ENCODE results near the gene SLC22A1.

DNA sequence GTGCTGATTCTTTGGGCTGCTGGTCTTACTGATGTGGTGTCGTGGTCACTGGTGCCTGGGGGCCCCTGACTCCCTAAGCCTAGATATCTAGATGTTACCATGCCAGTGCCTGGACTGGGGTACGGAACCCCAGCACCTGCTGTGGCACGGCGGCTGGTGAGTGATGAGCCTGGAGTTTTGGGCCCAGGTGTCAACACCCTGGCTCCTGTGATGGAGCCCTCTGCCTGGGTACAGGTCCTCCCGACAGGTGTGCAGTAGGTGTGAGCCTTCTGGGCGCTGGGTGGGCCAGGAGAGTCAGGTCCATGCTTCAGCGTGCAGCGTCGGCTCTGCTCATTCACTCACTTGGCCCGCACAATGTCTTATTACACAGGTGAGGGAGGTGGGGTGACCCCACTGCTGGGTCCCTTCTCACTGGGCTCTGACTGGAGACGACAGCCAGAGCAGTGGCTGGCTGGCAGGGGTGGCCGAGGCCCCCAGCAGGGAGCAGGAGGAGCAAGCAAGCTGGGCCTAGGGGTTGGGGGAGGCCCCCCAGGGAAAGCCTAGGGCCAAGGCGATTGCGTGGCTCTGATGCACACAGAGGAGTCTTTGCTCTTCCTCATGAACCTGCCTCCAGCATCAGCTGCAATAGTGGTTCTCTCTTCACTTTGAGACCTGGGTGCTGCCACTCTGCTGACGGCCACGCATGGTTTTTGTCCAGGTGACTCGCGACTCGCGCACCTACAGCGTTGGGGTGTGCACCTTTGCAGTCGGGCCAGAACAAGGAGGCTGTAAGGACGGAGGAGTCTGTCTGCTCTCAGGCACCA is 42.5 kb upstream of the SLC22A1 start:
- TF ChIP-seq, protein P1, sequence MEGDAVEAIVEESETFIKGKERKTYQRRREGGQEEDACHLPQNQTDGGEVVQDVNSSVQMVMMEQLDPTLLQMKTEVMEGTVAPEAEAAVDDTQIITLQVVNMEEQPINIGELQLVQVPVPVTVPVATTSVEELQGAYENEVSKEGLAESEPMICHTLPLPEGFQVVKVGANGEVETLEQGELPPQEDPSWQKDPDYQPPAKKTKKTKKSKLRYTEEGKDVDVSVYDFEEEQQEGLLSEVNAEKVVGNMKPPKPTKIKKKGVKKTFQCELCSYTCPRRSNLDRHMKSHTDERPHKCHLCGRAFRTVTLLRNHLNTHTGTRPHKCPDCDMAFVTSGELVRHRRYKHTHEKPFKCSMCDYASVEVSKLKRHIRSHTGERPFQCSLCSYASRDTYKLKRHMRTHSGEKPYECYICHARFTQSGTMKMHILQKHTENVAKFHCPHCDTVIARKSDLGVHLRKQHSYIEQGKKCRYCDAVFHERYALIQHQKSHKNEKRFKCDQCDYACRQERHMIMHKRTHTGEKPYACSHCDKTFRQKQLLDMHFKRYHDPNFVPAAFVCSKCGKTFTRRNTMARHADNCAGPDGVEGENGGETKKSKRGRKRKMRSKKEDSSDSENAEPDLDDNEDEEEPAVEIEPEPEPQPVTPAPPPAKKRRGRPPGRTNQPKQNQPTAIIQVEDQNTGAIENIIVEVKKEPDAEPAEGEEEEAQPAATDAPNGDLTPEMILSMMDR (IDR thresholded peaks at IDR 0.05): no peak
- no peak for TF ChIP-seq EZH2phosphoT487 (IDR thresholded peaks at IDR 0.05; ENCODE audit: borderline replicate concordance, low read depth)
- TF ChIP-seq POLR2AphosphoS5 (IDR thresholded peaks at IDR 0.05; ENCODE audit: low read depth, low read length): no peak
- TF ChIP-seq YY1 (IDR thresholded peaks at IDR 0.05; ENCODE audit: low read depth): no peak
- TF ChIP-seq, protein P2, sequence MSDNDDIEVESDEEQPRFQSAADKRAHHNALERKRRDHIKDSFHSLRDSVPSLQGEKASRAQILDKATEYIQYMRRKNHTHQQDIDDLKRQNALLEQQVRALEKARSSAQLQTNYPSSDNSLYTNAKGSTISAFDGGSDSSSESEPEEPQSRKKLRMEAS (IDR thresholded peaks at IDR 0.05; ENCODE audit: low read depth): no peak
- no peak for TF ChIP-seq GATA2 (CRISPR knock-in tag; IDR thresholded peaks at IDR 0.05)
- no peak for TF ChIP-seq NFIC (IDR thresholded peaks at IDR 0.05; ENCODE audit: borderline replicate concordance)
- TF ChIP-seq RXRA (IDR thresholded peaks at IDR 0.05; ENCODE audit: borderline replicate concordance, low read depth): no peak
- TF ChIP-seq NRF1 (IDR thresholded peaks at IDR 0.05; ENCODE audit: low read depth, low read length): no peak
- TF ChIP-seq, protein P3, sequence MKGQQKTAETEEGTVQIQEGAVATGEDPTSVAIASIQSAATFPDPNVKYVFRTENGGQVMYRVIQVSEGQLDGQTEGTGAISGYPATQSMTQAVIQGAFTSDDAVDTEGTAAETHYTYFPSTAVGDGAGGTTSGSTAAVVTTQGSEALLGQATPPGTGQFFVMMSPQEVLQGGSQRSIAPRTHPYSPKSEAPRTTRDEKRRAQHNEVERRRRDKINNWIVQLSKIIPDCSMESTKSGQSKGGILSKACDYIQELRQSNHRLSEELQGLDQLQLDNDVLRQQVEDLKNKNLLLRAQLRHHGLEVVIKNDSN (IDR thresholded peaks at IDR 0.05; ENCODE audit: borderline replicate concordance, low read depth): no peak
- TF ChIP-seq GABPA (IDR thresholded peaks at IDR 0.05; ENCODE audit: low read depth): no peak
- TF ChIP-seq, protein P4, sequence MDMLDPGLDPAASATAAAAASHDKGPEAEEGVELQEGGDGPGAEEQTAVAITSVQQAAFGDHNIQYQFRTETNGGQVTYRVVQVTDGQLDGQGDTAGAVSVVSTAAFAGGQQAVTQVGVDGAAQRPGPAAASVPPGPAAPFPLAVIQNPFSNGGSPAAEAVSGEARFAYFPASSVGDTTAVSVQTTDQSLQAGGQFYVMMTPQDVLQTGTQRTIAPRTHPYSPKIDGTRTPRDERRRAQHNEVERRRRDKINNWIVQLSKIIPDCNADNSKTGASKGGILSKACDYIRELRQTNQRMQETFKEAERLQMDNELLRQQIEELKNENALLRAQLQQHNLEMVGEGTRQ (IDR thresholded peaks at IDR 0.05; ENCODE audit: borderline replicate concordance, low read depth, low read length): no peak
